GM23248 (cell line): ENCODE results near the gene TNNT2.

Experiments
- EZH2 ChIP-seq: fragments of 200-600 bp; sonication (generic); IDR thresholded peaks from 2 replicates; pipeline ENCODE4 v1.6.1; 2018; ENCODE audit warnings: antibody characterized with exemption, mild to moderate bottlenecking; ENCODE audit not compliant: insufficient read depth, poor library complexity, severe bottlenecking
- EZH2phosphoT487 ChIP-seq: fragments of 200-600 bp; sonication (generic); IDR thresholded peaks from 2 replicates; pipeline ENCODE4 v1.6.1; 2018; ENCODE audit warnings: antibody characterized with exemption, moderate library complexity, mild to moderate bottlenecking, low read depth; ENCODE audit not compliant: insufficient read depth

- TF ChIP-seq EZH2phosphoT487: no peak
- no peak for TF ChIP-seq EZH2
Measured at GRCh38 chr1:201384406-201384782, 6.9 kb upstream of the TNNT2 start.
